ENCODE results near the gene RBM23.

The RBM23 gene

GRCh38 chr14:22884738-22885523, 34.0 kb downstream of the RBM23 start:
- DNase-seq = no peak

GRCh38 chr14:22884076-22884737, 34.7 kb downstream of the RBM23 start:
- DNase-seq = no peak

- DNase-seq = no peak
Measured at GRCh38 chr14:22883173-22883976, 35.6 kb downstream of the RBM23 start, which contains the start of gene REM2. Gene REM2 (plus strand): TSS chr14:22883222. CDS start chr14:22883288, 66 bp downstream.

- no peak for DNase-seq
Measured at GRCh38 chr14:22882529-22883172, 36.3 kb downstream of the RBM23 start.

GRCh38 chr14:22882064-22882463, 36.9 kb downstream of the RBM23 start:
- DNase-seq = no peak

- DNase-seq = no peak
Measured at GRCh38 chr14:22878271-22879246, 40.4 kb downstream of the RBM23 start.

GRCh38 chr14:22877000-22877501, 41.9 kb downstream of the RBM23 start:
- DNase-seq = no peak

GRCh38 chr14:22875748-22876319, 43.1 kb downstream of the RBM23 start:
- no peak for DNase-seq

GRCh38 chr14:22875003-22875747, 43.8 kb downstream of the RBM23 start:
- DNase-seq = no peak

GRCh38 chr14:22872833-22873520, 46.0 kb downstream of the RBM23 start:
- no peak for DNase-seq

- DNase-seq = peak; percentile 83
Measured at GRCh38 chr14:22872033-22872832, 46.7 kb downstream of the RBM23 start.

GRCh38 chr14:22871224-22872032, 47.5 kb downstream of the RBM23 start, which contains the start of gene LRP10:
Gene LRP10 (plus strand): TSS chr14:22871740. CDS start chr14:22872304, 564 bp downstream.
- peak; percentile 94 for DNase-seq

- DNase-seq = peak; percentile 81
Measured at GRCh38 chr14:22870811-22871223, 48.1 kb downstream of the RBM23 start.

GRCh38 chr14:22866874-22867273, 52.1 kb downstream of the RBM23 start:
- no peak for DNase-seq

GRCh38 chr14:22865424-22866405, 53.2 kb downstream of the RBM23 start:
- peak; percentile 47 for DNase-seq

GRCh38 chr14:22864979-22865378, 54.0 kb downstream of the RBM23 start:
- DNase-seq = no peak

Data from hematopoietic multipotent progenitor cell treated with erythropoietin and hydrocortisone succinate and interleukin-3 and kit ligand, for 8 days (in vitro differentiated cells).